RCC 7860 (cell line): ENCODE results near the gene STEAP1B.

Experiments used
- DNase-seq: peaks from one replicate; pipeline ENCODE4 v3.0.0-alpha.2; 2015; ENCODE audit warnings: low spot score
- FAIRE-seq: peaks from 2 replicates; lab custom pipeline; 2012; peaks lifted over from hg19 to GRCh38; lab: Jason Lieb, UNC

The STEAP1B gene

DNA sequence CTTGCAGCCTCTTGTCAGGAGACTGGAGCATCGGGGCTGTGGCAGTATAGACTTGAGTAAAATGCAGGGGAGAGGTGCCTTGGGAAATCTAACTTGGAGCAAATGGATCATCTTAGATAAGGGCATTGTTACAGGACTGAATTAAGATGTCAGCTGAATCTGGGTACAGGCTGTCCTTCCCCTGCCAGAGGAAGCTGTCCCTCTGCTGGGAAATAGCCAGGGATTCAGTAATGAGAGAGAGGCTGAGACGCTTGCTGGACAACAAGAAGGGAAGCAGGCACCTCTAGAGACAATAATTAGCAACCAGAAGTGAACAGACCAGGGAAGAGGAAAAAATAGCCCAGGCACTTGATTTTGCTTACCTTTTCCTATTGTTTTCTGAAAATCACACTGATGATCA is 122.3 kb downstream of the STEAP1B start:
- DNase-seq (no peak), FAIRE-seq (no peak)

DNA sequence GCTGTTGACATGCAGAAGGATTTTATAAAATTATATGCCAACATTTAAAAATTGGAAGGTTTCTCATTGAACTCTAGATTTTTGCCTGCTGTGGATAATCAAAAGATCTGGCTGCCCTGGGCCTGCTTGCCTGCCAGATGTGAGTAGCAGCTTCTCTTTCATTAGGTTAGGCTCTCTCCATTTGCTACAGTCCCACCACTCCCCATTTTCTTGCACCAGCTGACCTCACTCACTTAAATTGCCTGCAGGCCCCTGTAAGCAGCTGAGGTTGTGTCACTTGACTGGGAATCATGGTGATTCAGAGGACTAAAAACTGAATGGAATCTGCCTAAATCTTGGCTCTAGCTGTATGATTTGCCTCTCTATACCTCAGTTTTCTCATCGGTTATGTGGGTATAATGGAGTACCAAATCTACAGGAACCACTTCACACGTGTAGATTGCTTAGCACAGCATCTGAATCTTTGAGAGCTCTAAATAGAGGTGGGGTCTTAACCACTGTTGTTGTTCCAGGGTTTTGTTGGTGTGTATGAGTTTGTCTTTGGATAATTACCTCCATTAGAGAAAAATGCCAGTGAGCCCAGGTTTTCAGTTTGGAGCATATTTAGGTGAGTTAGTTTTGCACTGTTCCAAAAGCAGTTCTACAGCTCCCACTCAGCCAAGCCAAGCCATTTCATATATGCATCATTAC is 124.5 kb downstream of the STEAP1B start:
- FAIRE-seq (no peak), DNase-seq (no peak)

- DNase-seq, result no peak
- FAIRE-seq, result no peak
Measured at GRCh38 chr7:22373911-22374310, 126.1 kb downstream of the STEAP1B start.

GRCh38 chr7:22373388-22373787 is 126.6 kb downstream of the STEAP1B start:
- DNase-seq (no peak), FAIRE-seq (no peak)

GRCh38 chr7:22372863-22373262 is 127.1 kb downstream of the STEAP1B start:
- FAIRE-seq (no peak), DNase-seq (no peak)

- no peak for FAIRE-seq
Measured at GRCh38 chr7:22371878-22372277, 128.1 kb downstream of the STEAP1B start.

More at GRCh38 chr7:22371878-22372277, 128.1 kb downstream of the STEAP1B start:
- no peak for DNase-seq
